Activated CD8-positive, alpha-beta memory T cell treated with anti-CD3 and anti-CD28 coated beads for 48 hours (primary cell): ENCODE measurements around the gene IL1RAPL2.
"Not testable (repeated sequence)": the region's sequence is repeated elsewhere in the genome, so short reads cannot be mapped to it uniquely, and the experiment has no call there.

Experiments
- DNase-seq, 3 experiments: peaks; one replicate each; pipeline ENCODE4 v3.0.0-alpha.2; 2020; ENCODE audit warnings: low read depth in 2 of 3, low spot score in 2 of 3

The IL1RAPL2 gene

DNA sequence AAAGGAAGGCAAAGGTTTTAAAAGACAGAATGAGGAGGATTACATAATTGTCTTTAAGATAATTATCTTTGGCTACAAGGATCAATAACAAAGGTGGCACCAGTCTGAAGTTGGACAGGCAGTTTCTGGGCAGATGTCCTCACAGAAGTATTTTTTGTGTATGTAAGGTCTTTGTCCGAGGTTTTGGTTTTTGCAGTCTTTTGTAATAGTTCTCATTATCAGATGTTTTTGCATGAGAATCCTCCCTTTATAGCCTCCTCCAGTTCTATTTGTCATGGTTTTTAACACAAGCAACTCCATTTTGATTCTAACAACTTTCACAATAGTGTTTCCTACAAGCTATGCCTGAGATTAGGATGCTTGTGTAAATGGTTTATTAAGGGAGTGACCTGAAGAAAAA is 286.2 kb downstream of the IL1RAPL2 start:
- DNase-seq: no peak

DNA sequence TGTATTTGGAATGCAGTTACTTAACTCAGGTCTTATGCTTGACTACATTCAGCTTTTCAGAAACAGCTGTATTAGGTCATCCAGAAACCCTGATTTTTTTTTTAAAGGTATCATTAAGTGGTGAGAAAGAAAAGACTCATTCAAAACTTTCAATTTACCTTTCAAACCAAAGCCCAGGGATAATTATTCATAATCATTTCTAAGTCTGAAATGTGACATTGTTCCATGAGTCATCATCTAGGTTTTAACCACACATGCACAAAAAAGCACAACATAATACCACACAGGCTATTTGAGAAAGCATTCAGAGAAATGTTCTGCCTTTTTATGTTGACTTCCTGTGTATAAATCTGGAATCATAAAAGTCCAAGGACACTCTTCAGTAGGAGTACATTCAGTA is 288.2 kb downstream of the IL1RAPL2 start:
- DNase-seq: no peak

DNA sequence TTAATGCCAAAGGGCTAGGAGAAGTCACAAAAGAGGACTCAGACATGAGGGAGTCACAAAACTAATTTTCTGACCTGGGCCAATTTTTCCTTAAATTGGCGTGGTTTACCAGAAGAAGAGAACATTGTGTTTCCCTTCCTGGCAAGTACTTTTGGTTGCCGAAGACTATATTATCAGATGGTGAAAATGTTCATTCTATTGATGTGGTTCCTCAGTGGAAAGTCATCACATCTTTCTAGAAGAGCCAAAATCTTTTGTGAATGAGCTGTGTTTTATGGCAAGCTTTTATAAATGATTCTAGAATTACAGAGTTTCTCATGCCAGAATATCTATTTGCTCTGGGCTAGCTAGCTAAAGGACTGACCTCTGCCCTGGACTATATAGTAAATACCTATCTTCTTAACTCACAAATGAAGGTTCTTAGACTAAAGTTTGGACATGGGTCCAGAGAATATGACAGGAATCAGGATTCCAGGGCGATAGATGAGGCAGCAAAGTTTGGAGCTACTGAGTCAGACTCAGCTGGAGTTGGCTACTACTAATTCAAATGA is 288.9 kb downstream of the IL1RAPL2 start:
- no peak for DNase-seq

DNA sequence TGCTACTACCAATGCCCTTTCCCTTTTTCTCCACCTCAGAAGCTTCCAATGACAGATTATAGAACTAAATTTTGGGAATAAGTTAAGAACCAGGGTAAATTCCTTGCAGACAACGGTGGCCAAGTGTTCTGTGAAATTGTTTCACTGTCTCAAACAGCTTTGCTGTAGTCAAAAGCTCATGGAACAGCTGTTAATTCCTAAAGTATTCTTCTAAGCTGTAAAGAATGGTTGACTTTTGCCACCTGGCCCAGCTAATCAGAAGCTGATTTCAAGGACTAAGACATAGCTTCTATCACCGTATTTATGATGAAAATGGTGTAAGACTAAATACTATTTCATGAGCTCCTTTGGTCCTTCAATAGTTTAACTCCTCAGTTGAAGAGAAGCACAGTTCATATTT is 297.5 kb downstream of the IL1RAPL2 start:
- DNase-seq: no peak

DNA sequence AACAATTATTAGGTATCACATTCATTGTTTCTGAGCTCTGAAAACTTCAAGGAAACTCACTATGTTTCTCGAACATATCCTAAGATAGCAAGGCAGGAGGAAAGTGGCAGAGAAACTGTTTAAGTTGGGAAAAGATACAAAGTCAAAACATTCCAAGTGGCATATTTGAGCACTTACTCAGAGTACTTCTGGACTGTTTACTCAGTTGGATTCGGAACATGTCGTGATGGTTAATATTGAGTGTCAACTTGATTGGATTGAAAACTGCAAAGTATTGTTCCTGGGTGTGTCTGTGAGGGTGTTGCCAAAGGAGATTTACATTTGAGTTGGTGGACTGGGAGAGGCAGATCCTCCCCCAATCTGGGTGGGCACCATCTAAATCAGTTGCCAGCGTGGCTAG is 298.3 kb downstream of the IL1RAPL2 start:
- DNase-seq: no peak

DNA sequence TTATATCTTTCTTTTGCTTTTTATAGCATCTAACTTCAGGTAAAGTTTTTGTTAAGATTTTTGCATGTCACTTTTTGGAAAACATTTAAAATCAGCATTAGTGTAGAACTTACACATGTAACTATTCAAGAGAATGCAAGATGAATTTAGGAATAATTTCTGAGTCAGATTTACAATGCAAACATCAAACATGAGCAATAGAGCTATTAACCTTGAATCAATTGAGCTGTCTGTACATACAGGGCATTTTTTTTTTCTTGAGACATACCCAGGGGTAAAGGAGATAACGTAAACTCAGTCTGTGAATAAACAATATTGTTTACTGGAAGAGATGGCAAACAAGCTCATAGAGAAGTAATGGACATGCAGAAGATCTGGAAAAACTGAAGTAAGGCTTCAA is 311.5 kb downstream of the IL1RAPL2 start:
- DNase-seq: no peak

GRCh38 chrX:104902070-104902469 is 336.1 kb downstream of the IL1RAPL2 start:
- no peak for DNase-seq

DNA sequence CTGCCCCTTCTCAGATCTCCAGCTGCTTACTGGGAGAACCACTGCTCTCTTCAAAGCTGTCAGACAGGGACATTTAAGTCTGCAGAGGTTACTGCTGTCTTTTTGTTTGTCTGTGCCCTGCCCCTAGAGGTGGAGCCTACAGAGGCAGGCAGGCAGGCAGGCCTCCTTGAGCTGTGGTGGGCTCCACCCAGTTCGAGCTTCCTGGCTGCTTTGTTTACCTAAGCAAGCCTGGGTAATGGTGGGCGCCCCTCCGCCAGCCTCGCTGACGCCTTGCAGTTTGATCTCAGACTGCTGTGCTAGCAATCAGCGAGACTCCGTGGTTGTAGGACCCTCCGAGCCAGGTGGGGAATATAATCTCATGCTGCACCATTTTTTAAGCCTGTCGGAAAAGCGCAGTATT is 343.7 kb downstream of the IL1RAPL2 start:
- not testable (repeated sequence) for DNase-seq

GRCh38 chrX:104913348-104913747 is 347.3 kb downstream of the IL1RAPL2 start:
- no peak for DNase-seq

DNA sequence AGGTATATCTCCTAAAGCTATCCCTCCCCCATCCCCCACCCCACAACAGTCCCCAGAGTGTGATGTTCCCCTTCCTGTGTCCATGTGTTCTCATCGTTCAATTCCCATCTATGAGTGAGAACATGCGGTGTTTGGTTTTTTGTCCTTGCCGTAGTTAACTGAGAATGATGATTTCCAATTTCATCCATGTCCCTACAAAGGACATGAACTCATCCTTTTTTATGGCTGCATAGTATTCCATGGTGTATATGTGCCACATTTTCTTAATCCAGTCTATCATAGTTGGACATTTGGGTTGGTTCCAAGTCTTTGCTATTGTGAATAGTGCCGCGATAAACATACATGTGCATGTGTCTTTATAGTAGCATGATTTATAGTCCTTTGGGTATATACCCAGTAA is 348.7 kb downstream of the IL1RAPL2 start:
- not testable (repeated sequence) for DNase-seq

DNA sequence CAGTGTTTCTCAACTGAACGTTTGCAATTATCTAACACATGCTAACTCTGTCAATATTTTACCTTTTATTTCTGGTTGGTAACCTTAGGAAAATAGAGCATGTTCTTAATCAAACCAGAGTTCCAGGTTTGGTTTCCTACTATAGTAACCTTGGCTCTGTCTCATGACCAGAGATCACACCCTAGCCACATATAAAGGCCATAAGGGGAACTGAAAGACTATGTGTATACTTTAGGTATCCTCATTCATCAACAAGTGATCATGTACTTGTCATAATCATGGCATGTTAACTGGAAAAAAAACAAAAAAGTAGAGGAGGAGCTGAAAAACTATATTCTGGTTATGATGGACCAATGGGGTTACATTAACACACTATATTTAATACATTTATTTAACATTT is 352.1 kb downstream of the IL1RAPL2 start:
- no peak for DNase-seq

- DNase-seq: no peak
These were observed 355.7 kb downstream of the IL1RAPL2 start for GRCh38 chrX:104921584-104922205.

DNA sequence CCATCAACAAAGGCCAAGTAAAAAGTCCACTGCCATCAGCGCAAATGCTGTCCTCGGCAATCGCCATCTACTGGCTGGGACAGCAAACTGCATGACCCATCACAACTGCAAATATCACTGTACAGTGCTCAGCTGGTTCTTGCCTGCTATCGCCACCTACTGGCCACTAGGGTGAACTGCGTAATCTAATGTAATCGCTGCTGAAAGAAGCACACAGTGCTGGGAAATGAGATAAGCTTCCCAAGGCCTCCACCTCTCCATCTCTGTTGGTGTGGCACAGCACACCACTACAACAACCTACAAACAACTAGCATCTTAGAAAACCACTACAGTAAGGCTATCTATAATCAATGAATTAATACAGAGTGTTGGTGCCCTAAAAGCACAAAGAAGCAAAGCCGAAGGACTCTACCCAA is 356.2 kb downstream of the IL1RAPL2 start:
- DNase-seq: peak; percentile 7 to 22 (median 10)

GRCh38 chrX:104929324-104929723 is 363.3 kb downstream of the IL1RAPL2 start:
- no peak for DNase-seq

DNA sequence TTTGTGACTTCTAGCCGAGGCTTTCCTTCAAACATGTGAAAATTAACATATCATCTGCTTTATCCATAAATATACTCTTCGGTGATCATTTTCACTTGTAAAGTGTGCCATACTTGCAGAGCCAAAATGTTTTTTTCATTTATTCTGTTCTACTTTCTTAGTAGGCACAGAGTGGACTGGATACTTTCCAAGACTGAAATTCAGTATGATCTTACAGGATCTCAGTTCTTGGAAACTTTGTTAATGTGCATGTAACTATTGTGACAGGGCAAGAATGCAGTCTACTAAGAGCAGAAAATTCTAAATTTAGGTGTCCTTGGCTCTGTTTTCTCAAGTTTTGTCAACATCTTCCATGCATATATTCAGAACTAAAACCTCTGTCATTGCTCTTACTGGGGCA is 369.6 kb downstream of the IL1RAPL2 start:
- DNase-seq: no peak

DNA sequence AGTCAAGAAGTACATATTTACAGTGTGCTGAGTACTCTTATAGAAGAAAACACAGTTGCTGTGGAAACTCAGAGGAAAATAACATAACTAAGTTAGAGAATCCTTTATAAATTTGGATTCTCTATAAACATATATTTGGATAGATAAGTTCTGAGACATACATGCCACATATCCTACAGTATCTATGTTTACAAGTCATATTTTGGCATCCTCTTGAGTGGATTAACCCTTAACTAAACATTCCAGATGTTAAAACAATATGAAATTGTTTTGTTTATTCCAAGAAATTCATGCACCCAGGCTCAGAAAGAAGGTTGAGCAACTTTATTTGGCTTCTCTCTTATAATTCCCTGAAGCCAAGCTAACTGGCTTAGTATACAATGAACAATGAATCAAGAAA is 387.3 kb downstream of the IL1RAPL2 start:
- no peak for DNase-seq

GRCh38 chrX:104961926-104962325 is 395.9 kb downstream of the IL1RAPL2 start:
- DNase-seq: no peak

DNA sequence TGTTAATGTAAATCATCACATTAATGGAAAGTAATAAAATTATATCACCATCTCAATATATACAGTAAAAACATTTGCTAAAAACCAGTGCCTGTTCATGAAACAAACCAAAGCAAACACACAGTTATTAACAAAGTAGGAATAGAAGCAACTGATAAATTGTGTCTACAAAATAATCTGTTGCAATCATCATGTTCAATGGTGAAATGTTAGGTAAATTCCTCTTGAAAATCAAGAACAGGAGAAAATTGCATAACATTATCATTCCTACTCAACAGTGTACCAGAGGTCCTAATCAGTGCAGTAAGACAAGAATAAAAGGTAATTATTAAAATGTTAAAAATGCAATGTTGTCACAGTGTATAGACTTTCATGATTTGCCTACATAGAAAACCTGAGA is 402.2 kb downstream of the IL1RAPL2 start:
- DNase-seq: no peak

DNA sequence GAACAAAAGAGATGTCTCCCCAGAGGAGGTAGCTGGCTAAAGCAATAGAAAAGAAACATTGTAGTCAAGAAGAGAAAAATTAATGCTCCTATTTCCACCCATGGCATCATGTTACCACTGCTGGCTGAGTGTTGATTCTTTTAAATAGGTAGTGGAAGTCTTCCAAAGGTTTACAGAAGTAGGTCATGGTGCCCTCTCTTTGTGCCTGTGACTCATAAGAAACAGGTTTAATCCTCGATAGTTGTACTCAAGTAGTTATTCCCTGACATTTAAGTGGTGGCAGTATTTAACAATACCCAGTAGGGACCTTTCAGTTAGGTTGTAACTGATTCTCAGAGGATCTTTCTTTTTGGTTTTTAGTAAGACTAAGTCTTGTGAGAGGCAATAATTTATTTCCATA is 406.7 kb downstream of the IL1RAPL2 start:
- no peak for DNase-seq

DNA sequence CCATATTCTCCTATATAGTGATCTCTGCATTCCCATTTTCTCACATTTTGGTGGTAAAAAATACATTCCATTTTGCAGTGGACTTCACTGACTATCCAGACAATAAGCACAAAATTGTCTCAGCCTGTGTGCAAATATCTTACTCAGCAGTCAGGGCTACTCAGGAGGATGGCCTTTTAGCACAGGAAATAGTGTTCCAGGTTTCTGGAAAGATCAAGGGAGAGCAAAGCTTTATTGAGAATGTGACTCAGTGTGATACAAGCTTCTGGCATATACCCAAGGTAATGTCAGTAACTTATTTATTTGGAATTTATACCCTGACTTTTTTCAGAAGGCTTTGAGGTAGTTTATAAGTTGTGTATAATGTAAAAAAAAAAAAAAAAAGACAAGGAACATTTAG is 421.1 kb downstream of the IL1RAPL2 start:
- DNase-seq: no peak

DNA sequence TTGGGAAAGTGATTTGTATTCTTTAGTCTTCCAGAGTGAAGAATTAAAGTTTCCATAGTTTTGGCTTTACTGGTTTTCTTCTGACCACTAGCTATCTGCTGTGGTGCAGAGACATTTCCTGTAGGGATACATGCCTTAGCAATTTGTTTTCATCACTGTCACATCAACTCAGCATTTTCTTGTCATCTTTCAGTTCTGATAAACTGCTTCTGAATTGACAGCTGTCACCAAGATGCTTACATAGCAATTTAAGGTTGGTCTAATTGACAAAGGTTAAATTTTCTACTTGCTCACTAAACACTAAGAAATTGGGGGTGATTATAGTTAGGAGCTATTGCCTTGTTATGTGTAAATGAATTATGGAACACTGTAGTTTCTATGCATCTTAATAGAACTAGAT is 422.0 kb downstream of the IL1RAPL2 start:
- DNase-seq: no peak

- DNase-seq: no peak
These were observed 429.5 kb downstream of the IL1RAPL2 start for GRCh38 chrX:104995546-104995945.

DNA sequence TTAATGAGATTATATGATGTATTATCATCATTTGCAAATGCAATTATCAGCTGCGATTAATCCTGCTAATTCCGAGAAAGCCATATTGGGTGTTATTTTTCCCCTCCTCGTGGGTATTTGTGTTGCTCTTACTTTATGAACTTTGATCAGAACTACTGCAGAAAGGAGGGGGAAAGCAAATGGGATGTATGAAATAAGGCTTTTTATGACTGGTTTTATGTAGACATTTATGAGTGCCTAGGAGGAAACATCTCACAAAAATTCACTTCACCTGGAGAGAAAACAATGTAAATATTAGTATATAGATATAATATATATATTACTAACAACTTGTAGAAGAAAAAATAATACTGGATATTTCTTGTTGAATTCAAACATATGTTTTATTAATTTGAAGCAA is 440.1 kb downstream of the IL1RAPL2 start:
- no peak for DNase-seq
